ENCODE results near the gene SYK.
"Not testable (repeated sequence)": the region's sequence is repeated elsewhere in the genome, so short reads cannot be mapped to it uniquely, and the experiment has no call there.

SYK gene

DNA sequence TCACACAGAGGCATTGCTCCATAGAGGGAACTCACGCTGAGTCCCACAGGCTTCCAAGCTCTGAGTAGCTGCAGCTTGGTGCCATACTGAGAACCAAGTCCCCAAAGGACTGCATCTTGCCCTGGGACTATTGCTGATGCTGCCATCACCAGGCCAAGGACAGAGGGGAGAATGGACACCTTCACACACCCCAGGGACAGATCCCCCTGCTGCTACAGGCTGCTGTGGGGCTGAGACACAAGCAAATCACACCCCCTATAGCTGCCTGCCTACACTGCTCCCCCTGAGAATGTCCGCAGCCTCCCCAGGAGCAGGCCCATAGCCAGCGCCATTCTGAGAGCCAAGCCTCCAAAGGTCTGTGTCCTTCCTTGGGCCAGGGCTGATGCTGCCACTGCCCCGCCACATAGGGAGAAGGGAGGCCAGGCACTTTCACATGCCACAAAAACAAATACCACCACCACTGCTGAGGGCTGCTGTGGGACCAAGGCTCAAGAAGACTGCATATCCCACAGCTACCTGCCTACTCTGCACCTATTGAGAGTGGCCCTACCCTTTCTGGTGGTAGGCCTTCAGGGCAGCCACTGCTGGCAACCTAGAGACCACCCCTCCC lies 81.5 kb downstream of the SYK start:
- DNase-seq: no peak

DNA sequence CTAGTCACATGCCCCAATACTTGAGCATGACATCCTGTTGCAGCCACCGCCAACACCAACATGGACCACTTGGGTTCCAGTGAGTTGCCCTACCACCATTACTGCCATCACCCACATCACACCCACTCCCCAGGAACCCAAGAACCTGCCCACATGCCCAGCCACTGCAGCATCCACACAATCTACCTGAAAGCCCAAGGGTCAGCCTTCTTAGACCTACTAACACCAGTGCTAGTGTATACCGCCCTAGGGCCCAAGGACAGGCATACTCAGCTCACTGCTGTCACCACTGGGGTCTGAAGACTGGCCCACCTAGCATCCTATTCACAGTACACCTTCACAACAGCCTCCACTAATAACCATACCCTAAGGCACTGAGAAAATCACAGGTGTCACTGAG lies 82.0 kb downstream of the SYK start:
- no peak for DNase-seq

- DNase-seq: no peak
These were observed 82.6 kb downstream of the SYK start for GRCh38 chr9:90884178-90884577.

DNA sequence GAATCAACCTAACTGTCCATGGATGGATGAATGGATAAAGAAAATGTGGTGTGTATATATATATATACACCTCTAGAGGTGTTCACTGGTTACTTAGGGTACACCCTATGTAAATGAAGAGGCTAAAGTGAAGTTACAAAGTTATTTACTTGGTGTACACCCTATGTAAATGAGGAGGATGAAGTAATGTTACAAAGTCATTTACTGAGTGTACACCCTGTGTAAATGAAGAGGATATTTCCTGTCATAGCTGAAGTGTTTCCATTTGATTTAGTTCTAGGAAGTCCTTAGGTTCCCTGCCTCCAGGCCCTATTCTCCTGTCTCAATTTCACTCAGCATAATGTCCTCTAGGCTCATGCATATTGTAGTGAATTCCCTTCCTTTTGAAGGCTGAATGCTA lies 85.2 kb downstream of the SYK start:
- not testable (repeated sequence) for DNase-seq

DNA sequence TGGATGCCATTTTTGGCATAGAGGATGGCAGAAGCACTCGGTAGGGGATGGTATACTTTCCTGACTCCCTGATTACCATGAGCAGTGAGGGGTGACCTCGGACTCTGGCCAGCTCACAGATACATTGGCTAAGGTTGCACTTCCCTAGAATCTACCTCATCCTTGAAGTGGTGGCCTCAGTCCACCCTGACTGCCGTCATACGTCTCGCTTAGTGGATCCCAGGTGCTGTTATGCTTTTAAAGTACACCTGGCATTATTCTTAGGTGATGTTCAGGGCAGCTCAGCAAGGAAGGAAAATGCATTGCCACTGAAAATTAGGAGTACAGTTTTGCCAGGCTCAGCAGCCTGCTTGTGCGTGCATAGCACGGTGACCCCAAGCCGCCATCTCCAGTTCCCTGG lies 87.3 kb downstream of the SYK start:
- no peak for DNase-seq

- no peak for DNase-seq
These were observed 88.7 kb downstream of the SYK start for GRCh38 chr9:90890146-90890810.

DNA sequence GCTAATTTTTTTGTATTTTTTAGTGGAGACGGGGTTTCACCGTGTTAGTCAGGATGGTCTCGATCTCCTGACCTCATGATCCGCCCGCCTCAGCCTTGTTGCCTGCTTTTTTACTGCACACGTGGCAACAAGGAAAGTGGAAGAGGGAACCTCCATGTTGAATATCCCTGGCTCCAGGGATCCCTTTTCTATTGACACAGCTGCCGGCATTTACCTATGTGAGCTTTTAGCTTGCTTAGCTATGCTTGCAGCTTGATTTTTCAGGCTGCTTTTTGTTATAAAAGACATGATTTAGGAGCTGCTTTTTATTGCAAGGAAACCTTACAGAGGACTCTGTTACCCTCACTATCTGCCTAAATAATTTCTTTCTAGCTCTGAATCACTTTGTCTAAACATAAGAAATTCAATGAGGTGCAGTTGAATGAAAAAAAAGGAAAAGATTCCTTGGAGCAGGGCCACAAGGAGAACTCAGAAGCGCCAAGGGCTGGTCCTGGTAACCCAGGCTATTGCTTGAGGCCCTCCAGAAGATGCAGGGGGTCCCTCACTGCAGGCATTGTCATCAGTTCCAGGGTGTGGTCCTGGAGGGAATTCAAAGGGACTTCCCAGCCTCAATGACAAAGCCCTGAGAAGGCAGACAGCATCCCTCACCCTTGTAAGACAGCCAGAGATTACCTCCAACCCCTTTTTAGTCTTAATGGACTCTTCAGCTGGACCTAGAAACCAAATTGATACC lies 89.9 kb downstream of the SYK start:
- no peak for DNase-seq

DNA sequence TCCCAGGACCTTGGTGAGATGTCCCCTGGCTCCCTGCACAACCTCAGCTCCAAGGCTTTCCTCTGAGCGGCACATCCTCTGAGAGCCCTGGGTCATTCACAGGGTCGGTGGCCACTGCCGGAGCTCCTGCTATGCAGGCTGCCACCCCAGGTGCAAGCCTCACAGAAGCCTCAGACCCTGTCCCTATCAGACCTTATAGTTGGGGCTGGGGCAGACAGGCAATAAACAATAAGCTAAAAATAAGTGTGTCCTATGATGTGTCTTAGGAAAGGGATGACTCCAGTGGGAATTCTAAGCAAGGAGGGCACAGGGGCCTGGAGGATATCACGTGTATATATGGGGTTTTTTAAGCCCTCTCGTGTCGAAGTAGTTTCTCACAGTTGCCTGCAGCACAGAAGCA lies 91.3 kb downstream of the SYK start:
- DNase-seq: no peak

DNA sequence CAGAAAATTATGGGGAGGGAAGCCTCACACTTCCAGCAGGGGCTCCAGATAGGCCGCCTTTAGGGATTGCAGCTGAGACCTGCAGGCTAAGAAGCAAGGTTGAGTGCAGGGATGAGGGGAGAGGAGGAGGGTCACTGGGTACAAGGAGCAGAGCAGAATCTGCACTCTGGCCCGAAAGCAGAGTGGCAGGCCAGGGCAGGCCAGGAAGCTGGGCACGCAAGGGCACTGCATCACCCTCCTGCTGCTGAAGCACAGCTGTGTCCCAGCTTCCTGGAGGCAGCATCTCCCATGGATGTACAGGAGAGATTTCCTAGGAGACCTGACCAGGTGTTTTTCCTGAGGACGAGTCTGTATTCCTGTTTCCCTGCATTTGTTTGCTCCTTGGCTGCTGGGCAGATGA lies 92.1 kb downstream of the SYK start:
- no peak for DNase-seq

DNA sequence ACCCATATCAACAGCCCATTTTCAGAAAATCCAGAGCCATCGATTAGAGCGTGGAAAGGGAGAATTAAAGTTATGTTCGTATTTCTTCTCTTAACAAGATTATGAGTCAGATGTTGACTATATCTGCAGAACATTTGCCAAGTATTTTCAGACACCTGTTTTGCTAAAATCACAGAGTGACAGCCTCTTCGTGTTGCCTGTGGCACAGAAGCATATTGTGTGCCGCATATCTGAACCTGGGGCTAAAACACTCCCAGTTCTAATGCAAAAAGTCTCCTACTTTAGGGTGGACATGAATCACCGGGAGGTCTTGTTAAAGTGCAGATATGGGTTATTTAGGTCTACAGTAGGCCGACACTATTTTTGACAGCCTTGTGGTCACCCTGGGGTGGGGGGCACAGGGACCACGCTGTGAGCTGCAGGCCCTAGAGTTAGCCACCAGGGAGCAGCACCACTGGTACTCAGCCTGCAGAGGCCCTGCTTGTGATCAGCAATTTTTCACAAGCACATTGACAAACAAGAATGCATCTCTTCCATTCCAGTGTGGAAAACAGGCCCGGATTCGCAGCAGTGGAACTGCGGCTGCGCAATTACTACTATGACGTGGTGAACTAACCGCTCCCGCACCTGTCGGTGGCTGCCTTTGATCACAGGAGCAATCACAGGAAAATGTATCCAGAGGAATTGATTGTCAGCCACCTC lies 93.5 kb downstream of the SYK start:
- no peak for DNase-seq

DNA sequence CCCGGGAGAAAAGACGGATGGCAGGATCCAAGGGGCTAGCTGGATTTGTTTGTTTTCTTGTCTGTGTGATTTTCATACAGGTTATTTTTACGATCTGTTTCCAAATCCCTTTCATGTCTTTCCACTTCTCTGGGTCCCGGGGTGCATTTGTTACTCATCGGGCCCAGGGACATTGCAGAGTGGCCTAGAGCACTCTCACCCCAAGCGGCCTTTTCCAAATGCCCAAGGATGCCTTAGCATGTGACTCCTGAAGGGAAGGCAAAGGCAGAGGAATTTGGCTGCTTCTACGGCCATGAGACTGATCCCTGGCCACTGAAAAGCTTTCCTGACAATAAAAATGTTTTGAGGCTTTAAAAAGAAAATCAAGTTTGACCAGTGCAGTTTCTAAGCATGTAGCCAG lies 94.2 kb downstream of the SYK start:
- DNase-seq: no peak

DNA sequence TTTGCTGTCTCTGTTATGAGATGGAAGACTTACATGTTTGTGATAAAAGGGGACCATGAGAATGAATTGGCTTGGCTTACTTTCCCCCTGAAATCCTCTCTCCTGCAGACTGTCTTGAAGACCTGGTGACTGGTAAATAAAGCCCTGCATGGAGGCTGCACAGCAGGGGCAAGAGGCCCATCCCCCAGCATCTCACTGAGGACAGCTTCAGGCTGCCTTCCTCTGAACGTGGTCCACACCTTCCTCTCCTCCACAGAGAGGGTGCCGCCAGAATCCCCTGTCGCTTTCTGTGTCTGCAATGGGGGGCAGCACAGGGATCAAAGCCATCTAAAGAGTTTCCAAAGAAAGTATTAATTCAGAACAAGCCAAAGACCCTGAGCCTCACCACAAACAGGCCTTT lies 94.6 kb downstream of the SYK start:
- DNase-seq: no peak

GRCh38 chr9:90898228-90898627 lies 96.6 kb downstream of the SYK start:
- DNase-seq: no peak

GRCh38 chr9:90899287-90899686 lies 97.7 kb downstream of the SYK start:
- DNase-seq: no peak

GRCh38 chr9:90900130-90900529 lies 98.5 kb downstream of the SYK start:
- DNase-seq: peak; percentile 63 to 85

DNA sequence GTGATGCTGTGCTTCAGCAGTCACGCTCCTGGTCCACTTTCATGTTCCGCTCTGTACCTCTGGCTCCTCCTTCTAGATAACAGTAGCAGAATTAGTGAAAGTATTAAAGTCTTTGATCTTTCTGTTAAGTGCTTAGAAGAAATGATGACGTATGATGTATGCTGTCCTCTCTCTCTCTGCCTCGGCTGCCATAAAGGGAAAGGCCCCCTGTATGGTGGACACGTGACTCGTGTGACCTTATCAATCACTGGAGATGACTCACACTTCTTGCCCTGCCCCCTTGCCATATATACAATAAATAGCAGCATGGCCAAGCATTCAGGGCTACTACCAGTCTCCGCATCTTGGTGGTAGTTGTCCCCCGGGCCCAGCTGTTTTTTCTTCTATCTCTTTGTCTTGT lies 100.3 kb downstream of the SYK start:
- DNase-seq: no peak

DNA sequence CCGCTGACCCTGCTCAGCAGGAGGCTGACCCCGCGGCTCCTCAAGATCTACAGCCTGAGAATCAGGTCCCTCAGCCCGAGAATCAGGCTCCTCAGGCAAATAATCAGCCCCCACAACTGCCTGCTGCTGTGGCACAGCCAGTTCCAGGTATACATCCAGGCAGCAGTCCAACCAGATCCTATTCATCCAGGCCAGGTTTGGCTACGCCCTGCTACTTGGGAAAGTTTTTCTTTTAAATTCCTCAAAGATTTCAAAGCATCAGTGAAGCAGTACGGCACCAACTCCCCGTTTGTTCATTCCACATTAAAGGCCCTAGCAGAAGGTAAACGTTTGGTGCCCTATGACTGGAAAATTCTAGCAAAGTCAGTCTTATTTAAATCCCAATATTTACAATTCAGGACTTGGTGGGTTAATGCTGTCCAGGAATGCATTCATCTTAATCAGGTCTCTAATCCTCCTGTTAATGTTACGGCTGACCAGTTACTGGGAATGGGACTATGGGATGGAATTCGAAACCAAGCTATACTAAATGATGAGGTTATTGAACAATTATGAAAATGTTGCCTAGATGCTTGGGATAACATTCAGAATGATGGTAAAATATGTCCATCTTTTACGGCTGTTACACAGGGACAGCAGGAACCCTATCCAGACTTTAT lies 102.3 kb downstream of the SYK start:
- no peak for DNase-seq

- no peak for DNase-seq
These were observed 103.3 kb downstream of the SYK start for GRCh38 chr9:90904706-90905478.

DNA sequence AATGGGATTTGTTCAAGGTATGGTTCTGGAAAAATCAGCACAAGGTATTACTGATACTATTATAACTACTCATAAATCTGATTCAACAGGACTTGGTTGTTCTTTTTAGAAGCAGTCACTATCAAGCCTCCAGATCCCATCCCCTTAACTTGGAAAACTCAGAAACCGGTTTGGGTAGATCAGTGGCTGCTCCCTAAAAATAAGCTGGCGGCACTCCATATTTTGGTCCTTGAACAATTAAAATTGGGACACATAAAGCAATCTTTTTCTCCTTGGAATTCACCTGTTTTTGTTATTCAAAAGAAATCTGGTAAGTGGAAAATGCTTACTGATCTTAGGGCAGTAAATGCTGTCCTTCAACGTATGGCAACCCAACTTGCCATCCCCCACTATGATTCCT lies 104.2 kb downstream of the SYK start:
- no peak for DNase-seq

GRCh38 chr9:90906316-90907055 lies 104.9 kb downstream of the SYK start:
- DNase-seq: no peak

- DNase-seq: no peak
These were observed 105.4 kb downstream of the SYK start for GRCh38 chr9:90907056-90907445.

DNA sequence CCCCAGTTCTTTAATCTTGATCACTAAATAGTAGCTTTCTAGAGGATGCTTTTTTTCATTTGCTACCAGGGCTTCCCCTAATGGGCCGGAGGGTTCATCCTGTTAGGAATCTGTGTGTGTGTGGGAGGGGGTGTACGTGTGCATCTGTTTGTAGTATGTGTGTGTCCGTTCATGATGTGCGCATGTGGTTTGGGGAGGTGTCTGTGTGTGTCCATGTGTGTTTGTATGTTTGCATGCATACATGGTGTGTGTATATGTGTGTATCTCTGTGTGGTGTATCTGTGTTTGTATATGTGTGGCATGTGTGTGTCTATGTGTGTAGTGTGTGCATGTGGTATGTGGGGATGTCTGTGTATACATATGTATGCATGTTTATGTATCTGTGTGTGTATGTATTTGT lies 106.2 kb downstream of the SYK start:
- no peak for DNase-seq
